Measurements from ENCODE around the gene PPP6R2. TPM values are rescaled to one million over a fixed set of nuclear protein-coding genes. Genes with fewer than 3 reads are reported as not detected.

PPP6R2 gene
- total RNA-seq, 2 donors from 2014 or later = 62.1 to 63.7 TPM

DNA sequence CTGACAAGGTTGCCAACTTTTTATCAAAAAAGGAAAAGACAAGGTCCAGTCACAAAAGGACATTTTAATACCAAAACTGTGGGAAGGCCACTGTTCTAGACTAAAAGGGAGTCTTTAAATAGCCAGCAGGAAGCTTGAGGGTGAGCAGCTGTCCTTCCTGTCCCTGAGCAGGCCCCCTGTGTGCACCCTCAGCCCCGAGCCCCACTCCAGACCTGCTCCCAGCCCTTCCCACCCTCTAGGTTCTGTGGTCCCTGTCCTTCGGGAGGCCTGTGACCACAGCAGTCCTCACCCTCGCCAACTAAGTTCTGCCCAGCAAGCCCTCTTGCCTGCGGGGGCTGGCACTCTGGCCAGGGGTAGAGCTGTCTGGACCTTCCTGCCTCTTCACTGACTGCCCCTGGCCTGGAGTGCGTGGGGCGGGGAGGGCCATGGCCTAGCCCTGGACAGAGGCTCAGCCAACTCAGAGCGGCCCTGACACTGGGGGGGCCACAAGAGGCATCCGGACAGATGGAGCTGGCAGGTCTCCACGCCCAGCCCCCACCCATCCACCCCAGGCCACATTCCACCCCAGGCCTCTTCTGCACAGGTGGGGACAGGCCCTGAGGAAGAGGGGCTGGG, 34.0 kb upstream of the PPP6R2 start:
- ATAC-seq = no peak
- H3K27me3 Mint-ChIP-seq = peaks cover 10% of the 10 kb centered on the region
- no peak overlapping the region for H3K27ac Mint-ChIP-seq
- DNase-seq = no peak
- H3K4me1 Mint-ChIP-seq = peaks cover 9% of the 10 kb centered on the region
- no peaks in the 10 kb centered on the region for H3K36me3 Mint-ChIP-seq (ENCODE audit: low read depth)
- H3K9me3 ChIP-seq (ENCODE audit: control insufficient read depth, low read length, poor library complexity, severe bottlenecking) = no peaks in the 10 kb centered on the region
- peak overlapping the region; percentile 62 for H3K4me3 Mint-ChIP-seq

DNA sequence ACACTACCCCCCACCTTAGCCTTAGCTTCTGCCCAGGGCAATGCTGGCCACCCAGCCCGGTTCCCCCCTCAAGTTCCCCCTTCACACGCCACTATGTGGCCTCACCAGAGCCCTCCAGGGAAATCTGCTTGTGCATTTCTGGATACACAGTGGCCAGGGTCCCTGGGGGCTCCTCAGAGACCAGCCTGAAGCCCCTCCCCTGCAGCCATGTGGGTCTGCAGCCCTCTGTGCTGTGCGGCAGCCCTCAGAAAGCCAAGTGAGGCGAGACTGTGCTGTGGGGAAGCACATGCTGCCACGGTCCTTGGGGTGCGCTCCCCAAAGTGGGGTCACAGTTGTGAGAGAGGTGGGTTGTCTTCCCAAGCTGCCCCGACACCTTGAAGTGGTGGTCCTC, 33.5 kb upstream of the PPP6R2 start:
- Mint-ChIP-seq H3K27ac (no peak overlapping the region), H3K36me3 (ENCODE audit: low read depth) (no peaks in the 10 kb centered on the region), H3K27me3 (peaks cover 7% of the 10 kb centered on the region), H3K4me3 (no peak overlapping the region), H3K4me1 (peaks cover 14% of the 10 kb centered on the region)
- no peak for DNase-seq
- ATAC-seq = no peak
- H3K9me3 ChIP-seq (ENCODE audit: control insufficient read depth, low read length, poor library complexity, severe bottlenecking) = no peaks in the 10 kb centered on the region

DNA sequence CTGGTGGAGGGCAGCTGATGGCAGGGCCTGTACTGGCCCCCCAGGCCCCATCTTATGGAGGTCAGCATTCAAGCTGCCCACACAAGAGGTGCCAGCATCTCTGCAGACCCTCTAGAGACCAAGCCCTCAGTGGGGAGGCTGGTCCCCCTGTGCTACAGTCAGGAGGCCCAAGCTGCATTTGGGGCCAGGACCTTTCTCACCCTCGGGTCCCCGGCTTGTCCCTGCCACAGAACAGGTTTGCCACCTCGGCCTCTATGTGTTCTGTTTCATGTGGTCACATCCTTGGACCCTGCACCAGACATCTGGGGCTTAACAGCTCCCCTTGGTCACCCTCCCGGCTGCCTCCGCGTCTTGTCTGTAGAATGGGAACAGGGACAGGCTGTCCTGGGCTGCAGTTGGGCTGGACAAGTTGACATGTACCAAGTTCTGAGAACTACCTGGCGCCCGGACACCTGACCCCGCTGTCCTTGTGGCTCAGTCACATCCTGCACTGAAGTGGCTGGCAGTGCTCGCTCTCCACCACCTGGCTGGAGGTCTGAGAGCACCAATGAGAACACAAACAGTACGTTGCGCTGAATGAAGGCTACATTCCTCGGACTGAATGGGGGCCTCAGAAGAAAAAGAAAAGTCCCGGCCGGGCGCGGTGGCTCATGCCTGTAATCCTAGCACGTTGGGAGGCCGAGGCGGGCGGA, 33.0 kb upstream of the PPP6R2 start:
- Mint-ChIP-seq H3K27ac (no peak overlapping the region), H3K4me3 (no peak overlapping the region), H3K4me1 (peaks cover 14% of the 10 kb centered on the region), H3K36me3 (ENCODE audit: low read depth) (no peaks in the 10 kb centered on the region), H3K27me3 (peaks cover 7% of the 10 kb centered on the region)
- DNase-seq (no peak), ATAC-seq (no peak)
- H3K9me3 ChIP-seq (ENCODE audit: control insufficient read depth, low read length, poor library complexity, severe bottlenecking) = no peaks in the 10 kb centered on the region

DNA sequence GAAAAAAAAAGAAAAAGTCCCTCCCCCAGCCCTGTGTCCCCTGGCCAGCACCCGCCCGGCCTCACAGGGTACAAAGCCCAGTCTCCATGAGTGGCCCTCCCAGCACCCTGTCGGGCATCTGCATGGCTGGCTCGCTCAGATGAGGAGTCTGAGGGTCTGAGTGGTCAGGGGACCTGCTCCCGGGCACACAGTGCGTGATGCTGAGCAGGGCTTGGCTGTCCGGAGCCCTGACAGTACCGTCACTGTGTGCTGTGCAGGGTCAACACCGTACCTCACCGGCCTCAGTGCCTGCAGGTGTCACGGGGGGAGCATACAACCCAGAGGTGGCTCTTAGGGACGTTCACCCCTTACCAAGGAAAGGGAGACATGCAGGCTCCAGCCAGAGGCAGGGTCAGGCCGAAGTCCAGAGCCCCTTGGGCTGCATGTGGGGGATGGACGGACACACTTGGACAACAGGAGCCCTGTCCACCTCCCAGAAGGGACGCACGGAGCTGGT, 32.1 kb upstream of the PPP6R2 start:
- Mint-ChIP-seq H3K27ac (peak overlapping the region; percentile 8), H3K4me3 (no peak overlapping the region), H3K4me1 (peaks cover 14% of the 10 kb centered on the region), H3K36me3 (ENCODE audit: low read depth) (no peaks in the 10 kb centered on the region), H3K27me3 (peaks cover 4% of the 10 kb centered on the region)
- ATAC-seq (no peak), DNase-seq (no peak)
- H3K9me3 ChIP-seq (ENCODE audit: control insufficient read depth, low read length, poor library complexity, severe bottlenecking) = no peaks in the 10 kb centered on the region

DNA sequence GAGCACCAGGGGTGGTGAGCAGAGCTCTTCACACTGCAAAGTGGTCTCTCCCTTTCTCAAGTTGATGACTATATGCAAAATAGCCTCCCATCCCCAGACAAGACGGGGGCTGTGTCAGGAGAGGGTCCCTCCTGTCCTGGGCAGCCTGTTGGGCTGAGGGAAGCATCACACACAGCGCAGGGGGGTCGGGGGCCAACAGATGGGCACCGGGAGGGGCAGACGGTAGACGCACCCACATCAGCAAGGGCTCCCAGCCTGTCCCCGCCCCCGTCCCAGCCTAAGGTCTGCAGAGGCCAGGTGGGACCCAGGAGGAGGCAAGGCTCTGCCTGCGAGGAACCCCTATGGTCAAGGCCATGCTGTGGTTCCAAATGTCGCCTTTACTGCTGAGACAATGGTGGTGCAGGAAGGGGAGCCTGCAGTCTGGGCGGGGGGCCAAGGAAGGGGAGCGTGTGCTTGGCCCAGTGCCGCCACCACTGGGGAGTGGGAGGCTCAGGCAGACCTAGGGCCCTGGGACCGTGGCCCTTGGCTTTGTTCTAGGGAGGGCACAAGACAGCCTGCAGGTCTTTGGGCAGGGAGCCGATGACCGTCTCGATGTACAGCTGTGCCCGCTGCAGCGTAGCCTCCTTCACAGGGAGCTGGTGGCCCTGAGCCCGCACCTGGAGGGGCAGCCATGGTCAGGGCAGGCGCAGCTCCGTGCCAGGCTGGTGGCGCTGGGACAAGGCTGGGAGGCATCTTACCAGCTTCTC, 31.3 kb upstream of the PPP6R2 start:
- no peak for ATAC-seq
- Mint-ChIP-seq H3K27me3 (no peaks in the 10 kb centered on the region), H3K27ac (peak overlapping the region; percentile 8), H3K36me3 (ENCODE audit: low read depth) (no peaks in the 10 kb centered on the region), H3K4me1 (peaks cover 10% of the 10 kb centered on the region), H3K4me3 (no peak overlapping the region)
- no peaks in the 10 kb centered on the region for H3K9me3 ChIP-seq (ENCODE audit: control insufficient read depth, low read length, poor library complexity, severe bottlenecking)
- DNase-seq = no peak

DNA sequence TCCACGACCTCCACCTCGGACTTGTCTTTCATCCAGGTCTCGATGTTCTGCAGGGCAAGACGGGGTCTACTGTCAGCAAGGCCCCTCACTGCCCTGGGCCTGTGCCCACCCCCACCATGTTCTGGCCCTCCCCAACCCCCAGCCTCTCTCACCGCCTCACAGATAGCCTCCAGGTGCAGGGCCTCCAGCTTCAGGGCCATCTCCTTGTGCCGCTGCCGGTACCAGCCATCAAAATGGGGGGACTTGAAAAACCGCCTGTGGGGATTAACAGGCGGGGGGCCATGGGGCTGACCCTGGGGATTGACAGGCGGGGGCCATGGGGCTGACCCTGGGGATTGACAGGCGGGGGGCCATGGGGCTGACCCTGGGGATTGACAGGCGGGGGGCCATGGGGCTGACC, 30.8 kb upstream of the PPP6R2 start:
- no peaks in the 10 kb centered on the region for H3K27me3 Mint-ChIP-seq
- peaks cover 10% of the 10 kb centered on the region for H3K4me1 Mint-ChIP-seq
- H3K27ac Mint-ChIP-seq = no peak overlapping the region
- H3K36me3 Mint-ChIP-seq (ENCODE audit: low read depth) = no peaks in the 10 kb centered on the region
- DNase-seq (no peak), ATAC-seq (no peak)
- no peaks in the 10 kb centered on the region for H3K9me3 ChIP-seq (ENCODE audit: control insufficient read depth, low read length, poor library complexity, severe bottlenecking)
- no peak overlapping the region for H3K4me3 Mint-ChIP-seq

DNA sequence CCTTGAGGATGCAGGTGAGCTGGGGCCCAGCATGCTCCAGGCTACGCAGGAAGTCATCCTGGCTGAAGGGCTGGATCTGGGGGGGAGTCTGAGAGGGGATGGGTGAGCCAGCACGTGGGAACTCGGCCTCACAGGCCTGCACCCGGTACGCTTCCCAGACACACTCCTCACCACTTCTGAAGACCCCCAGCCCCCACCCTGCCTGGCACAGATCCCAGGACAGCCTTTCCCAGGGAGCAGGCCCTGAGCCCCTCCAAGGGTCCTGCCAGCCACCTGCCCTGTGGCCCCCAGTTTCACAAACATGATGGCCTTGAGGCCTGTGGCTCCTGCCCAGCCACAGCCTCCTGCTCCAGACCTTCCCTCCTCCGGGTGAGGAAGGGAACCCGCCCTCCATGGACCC, 30.1 kb upstream of the PPP6R2 start:
- Mint-ChIP-seq H3K36me3 (ENCODE audit: low read depth) (no peaks in the 10 kb centered on the region), H3K4me1 (peaks cover 10% of the 10 kb centered on the region), H3K27me3 (no peaks in the 10 kb centered on the region), H3K4me3 (no peak overlapping the region), H3K27ac (no peak overlapping the region)
- no peaks in the 10 kb centered on the region for H3K9me3 ChIP-seq (ENCODE audit: control insufficient read depth, low read length, poor library complexity, severe bottlenecking)
- no peak for DNase-seq
- ATAC-seq = no peak

DNA sequence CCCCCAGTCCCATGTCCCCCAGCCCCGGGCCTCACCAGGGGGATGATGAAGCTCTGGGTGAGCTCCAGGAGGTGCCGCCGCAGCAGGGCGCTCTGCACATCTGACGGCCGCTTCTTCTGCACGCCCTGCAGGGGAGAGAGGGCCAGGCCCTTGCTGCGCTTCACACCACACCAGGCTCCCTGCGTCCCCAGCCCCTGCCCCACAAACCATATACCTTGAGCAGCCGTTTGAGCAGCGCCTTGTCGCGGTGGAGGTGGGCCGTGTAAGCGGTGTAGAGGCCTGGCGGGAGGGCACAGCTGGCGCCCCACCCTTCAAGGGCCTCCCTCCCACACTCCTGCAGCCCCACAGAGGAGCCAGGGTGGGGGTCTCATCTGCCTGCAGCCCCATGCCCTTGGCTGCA, 29.5 kb upstream of the PPP6R2 start:
- Mint-ChIP-seq H3K4me3 (peak overlapping the region; percentile 78), H3K36me3 (ENCODE audit: low read depth) (no peaks in the 10 kb centered on the region), H3K27me3 (no peaks in the 10 kb centered on the region), H3K27ac (no peak overlapping the region), H3K4me1 (peaks cover 10% of the 10 kb centered on the region)
- ATAC-seq = no peak
- no peak for DNase-seq
- H3K9me3 ChIP-seq (ENCODE audit: control insufficient read depth, low read length, poor library complexity, severe bottlenecking) = no peaks in the 10 kb centered on the region

DNA sequence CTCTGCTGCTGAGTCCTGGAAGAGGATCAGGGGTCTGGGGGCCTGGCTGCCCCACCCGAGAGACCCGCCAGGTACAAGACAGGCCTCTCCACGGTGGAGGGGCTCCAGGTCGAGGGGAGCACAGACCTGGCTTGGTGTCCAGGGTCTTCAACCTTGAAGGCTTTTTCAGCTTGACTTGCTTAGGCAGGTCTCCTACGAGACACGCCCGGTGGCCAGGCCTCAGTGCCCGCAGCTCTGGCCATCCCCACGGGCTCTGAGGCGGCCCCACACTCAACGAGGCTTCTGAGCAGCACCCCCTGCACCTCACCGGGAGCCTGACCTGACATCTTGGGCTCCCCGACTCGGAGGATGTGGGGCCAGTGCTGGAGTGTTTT, 29.1 kb upstream of the PPP6R2 start:
- no peaks in the 10 kb centered on the region for H3K27me3 Mint-ChIP-seq
- no peak for ATAC-seq
- H3K27ac Mint-ChIP-seq = peak overlapping the region; percentile 87
- DNase-seq = no peak
- H3K4me1 Mint-ChIP-seq = peaks cover 8% of the 10 kb centered on the region
- H3K4me3 Mint-ChIP-seq = peak overlapping the region; percentile 94
- no peaks in the 10 kb centered on the region for H3K9me3 ChIP-seq (ENCODE audit: control insufficient read depth, low read length, poor library complexity, severe bottlenecking)
- no peaks in the 10 kb centered on the region for H3K36me3 Mint-ChIP-seq (ENCODE audit: low read depth)

DNA sequence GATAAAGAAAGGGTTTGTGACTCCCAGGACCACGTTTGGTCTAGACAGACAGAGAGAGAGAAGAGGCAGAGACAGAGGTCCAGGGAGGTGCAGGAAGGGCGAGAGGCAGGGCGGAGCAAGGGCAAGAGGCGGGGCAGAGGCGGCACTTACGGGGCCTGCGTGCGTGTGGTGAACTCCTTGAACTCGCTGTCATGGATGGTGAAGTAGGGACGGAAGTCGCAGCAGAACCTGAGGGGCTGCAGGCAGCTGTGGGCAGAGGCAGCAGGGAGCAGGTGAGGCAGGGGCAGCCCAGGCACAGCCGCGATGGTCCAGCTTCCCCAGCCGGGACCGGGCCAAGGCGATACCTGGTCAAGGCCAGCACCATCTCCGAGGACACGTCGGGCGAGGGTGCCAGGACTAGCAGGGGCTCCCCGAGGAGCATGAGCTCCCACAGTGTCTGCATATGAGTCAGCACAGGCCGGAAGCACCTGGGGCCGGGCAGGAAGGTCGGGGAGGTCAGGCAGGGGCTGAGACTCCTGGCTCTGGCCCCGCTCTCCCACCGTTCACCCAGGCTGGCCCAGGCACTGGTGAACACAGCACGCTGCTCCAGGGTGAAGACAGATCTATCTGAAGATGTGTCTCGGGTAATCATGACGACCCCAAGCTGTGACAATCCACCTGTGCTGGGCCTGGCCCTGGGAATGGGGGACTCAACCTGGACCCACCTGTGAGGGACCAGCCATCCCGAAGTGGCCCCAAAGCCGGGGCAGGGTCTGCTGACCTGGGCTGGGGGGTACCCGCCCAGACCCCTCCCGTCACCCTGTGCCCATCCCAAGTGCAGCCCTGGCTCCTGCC, 28.5 kb upstream of the PPP6R2 start:
- H3K9me3 ChIP-seq (ENCODE audit: control insufficient read depth, low read length, poor library complexity, severe bottlenecking) = no peaks in the 10 kb centered on the region
- Mint-ChIP-seq H3K4me1 (peaks cover 8% of the 10 kb centered on the region), H3K36me3 (ENCODE audit: low read depth) (no peaks in the 10 kb centered on the region), H3K27me3 (no peaks in the 10 kb centered on the region), H3K27ac (peak overlapping the region; percentile 87), H3K4me3 (peak overlapping the region; percentile 94)
- DNase-seq (peak in 2 of 3 donors; percentile 28 to 32), ATAC-seq (peak; percentile 91)

DNA sequence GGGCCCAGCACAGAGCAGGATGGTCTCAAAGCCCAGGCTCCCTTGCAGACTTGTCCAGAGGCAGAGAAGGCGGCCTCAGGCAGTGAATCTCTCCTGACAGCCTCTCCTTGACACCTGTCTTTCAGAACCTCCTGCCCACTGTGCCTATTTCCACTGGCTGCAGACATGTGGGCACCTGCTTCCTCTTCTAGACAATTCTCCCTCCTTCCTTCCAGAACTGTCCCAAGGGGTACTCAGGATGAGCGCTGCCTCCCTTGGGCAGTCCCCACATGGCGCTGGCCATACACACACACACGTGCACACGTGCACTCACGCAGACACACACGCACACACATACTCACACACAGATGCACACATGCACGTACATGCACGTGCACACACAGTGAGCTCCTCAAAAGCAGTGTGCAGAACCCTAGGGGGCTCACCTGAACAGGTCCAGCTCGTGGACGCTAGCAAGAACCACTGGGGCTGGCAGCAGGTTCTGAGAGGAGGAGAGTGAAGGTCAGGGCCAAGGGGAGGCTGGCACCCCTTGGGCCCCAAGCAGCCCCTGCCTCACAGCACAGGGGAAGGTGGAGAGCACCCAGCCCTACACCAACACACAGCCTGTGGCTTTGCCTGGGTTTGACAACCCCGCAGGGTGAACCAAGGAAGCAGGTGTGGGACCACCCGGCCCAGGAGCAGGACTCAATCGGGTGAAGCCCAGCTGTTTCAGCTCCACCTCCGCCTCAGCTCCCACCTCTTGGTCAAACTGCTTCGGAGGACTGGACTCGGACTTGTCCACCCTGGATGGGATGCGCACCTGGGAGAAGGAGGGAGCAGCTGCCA, 27.6 kb upstream of the PPP6R2 start:
- no peaks in the 10 kb centered on the region for H3K9me3 ChIP-seq (ENCODE audit: control insufficient read depth, low read length, poor library complexity, severe bottlenecking)
- Mint-ChIP-seq H3K4me1 (peaks cover 8% of the 10 kb centered on the region), H3K27me3 (no peaks in the 10 kb centered on the region), H3K36me3 (ENCODE audit: low read depth) (no peaks in the 10 kb centered on the region), H3K4me3 (peak overlapping the region; percentile 94), H3K27ac (peak overlapping the region; percentile 83)
- DNase-seq (no peak), ATAC-seq (no peak)

All from T-helper 17 cell (primary cell).